ENCODE data around the gene ALX4.

GRCh38 chr11:44342616-44343015, 32.7 kb upstream of the ALX4 start:
- TF ChIP-seq, protein P1, sequence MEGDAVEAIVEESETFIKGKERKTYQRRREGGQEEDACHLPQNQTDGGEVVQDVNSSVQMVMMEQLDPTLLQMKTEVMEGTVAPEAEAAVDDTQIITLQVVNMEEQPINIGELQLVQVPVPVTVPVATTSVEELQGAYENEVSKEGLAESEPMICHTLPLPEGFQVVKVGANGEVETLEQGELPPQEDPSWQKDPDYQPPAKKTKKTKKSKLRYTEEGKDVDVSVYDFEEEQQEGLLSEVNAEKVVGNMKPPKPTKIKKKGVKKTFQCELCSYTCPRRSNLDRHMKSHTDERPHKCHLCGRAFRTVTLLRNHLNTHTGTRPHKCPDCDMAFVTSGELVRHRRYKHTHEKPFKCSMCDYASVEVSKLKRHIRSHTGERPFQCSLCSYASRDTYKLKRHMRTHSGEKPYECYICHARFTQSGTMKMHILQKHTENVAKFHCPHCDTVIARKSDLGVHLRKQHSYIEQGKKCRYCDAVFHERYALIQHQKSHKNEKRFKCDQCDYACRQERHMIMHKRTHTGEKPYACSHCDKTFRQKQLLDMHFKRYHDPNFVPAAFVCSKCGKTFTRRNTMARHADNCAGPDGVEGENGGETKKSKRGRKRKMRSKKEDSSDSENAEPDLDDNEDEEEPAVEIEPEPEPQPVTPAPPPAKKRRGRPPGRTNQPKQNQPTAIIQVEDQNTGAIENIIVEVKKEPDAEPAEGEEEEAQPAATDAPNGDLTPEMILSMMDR (IDR thresholded peaks at IDR 0.05): no peak
- TF ChIP-seq EZH2 (IDR thresholded peaks at IDR 0.05; ENCODE audit: borderline replicate concordance, insufficient read depth, low read depth, low read length, poor library complexity, severe bottlenecking): no peak
